ENCODE measurements around the gene NAPEPLD.
"Not testable (repeated sequence)": the region's sequence is repeated elsewhere in the genome, so short reads cannot be mapped to it uniquely, and the experiment has no call there.

Gene NAPEPLD

DNA sequence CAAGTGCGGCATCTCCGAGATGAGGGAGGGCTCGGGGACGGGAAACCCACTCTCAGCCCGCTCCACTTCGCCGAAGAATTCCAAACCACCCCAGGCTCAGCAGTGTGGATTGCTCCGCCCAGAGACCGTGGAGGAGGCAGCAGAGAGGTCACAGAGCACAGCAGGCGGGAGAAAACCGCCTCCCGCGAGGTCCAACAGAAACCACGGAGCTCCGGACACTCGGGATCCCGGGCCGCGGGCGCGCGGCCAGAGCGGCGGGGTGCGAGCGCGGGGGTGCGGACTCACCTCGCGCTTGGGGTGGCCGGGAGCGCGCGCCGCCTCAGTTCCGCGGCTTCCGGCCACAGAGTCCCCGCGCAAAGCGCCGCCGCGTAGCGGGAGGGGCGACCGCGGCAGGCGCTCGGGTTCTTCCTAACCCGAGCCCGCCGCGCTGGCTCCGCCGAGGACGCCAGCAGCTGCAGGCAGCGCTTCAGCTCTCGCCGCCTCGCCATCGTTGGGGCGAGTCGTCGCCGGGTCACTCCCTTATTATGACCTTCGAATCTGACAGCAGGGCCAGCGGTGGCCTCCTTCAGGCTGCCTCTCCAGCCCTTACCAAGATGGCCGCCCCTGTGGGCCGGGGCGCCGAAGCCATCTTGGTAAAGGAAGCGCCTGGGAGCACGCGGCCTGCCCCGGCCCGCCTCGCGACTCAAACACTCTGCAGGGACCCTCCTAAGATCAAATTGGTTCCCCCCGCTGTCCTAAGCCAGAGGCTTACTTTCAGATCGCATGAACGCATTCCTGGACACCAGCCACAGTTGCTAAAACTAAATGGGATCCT lies at the start of gene NAPEPLD:
Gene NAPEPLD, minus strand, starts transcription at position 106 of the 814 bp plus-strand sequence. CDS start 20,323 bp downstream, outside the sequence.
- DNase-seq (ENCODE audit: low read depth): peak; percentile 64

DNA sequence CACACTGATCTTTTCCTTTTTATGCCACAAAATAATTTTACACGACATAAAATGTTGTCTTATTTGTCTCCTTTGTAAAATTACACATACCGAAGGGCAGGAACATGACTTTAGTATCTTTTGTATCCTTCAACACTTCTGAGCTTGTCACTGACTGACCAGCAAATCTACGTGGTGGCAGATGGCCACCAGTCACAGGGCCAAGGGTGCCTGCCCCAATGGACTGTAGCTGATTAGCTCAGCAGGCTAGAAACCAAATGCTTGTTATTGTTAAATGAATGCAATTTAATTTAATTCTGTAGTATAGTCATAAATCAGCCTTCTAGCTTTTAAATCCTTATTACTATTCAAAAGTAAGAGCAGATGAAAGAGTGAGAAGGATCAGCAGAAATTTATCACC lies 49.2 kb upstream of the NAPEPLD start:
- not testable (repeated sequence) for DNase-seq (ENCODE audit: low read depth)

GRCh38 chr7:103195364-103195763 lies 46.5 kb upstream of the NAPEPLD start:
- DNase-seq (ENCODE audit: low read depth): not testable (repeated sequence)

DNA sequence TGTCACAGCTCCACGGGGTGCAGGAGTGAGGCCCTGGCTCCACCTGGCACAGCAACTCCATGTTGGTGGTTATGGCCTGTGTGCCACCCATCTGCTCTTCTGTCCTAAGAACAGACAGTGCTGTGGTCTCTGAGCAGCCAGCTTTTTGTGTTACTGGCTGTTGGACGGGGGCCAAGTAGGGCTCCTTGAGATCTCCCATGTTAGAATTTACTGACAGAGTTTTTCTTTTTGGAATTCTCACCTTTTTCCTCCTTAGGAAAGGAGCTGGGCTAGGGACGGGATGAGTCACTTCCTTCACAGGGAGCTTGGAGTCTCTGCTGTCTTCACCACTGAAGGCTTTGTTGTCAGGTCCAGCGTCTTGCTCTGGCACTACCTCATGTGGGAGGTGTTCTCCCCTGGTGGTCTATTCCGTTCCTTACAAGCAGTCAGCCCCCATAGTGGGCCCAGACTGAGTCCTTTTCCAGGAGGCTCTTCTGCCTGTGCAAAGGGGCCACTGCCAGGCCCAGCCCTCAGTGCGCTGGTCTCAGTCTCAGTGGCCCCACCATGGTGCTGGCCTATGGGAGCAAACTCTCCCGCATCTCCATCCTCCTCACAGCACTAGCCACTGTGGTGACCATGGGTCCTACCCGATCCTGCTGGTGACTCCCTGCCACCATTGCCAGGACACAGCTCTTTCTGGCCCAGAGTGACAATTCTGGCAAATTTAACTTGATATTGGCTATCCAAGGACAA lies 23.7 kb upstream of the NAPEPLD start:
- DNase-seq (ENCODE audit: low read depth): not testable (repeated sequence)

DNA sequence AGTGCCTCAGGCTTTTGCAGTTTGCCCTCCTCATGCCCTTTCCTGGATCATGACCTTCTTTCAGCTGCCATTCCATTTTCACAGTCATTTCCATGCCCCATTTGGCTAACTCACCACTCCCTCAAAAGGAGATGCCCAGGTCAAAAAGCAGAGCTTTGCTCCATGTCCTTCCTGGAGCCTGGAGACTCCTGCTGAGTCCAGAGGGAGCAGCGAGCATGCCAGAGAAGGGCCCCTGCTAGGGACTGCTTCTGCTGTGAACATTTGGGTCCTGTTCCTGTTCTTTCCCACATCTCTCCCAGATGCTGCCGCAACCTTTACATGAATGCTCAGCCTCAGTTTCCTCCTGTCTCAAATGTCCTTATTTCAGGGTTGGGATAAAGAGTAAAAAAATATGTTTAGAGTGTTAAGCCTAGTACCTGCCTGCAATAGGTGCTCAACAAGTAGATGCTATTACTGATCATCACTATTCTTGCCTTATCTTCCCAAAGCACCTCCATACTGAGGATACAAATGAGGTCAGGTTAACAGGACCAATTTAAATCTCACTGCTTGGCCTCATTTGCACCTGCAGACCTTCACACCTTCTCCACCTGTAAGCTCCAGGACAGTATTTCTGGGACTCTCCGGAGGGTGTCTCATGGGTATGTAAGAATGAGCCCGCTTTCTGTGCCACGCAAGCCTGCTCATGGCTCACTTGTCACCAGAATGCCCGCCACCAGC lies 23.0 kb upstream of the NAPEPLD start:
- not testable (repeated sequence) for DNase-seq (ENCODE audit: low read depth)

DNA sequence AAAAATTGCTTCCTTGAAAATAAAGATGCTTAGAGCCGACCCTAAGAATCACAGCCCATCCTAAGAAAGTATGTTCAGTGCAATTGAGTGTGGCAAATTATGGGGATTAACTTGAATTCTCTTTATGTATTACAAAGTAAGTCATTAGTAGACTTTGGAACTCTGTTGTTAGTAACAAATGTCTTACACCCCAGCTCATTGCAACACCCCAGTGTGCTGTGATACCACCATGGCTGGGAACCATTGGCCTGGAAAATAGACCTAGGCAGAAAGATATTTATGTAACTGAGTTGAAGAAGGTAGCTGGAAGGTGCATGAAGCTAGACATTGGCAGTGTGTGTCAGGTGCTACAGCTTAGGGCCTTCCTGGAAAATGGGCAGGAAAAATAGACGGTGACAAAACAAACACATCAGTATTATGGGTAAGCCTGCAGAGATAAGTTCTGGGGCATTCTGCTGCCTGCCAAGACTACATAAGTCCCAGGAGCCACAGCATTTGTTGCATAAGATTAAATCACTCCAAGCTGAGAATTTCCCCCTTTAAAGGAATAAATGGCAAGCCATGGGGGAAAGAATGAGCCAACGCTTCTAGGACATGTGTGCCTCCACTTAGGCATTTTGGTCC lies 18.1 kb upstream of the NAPEPLD start:
- DNase-seq (ENCODE audit: low read depth): not testable (repeated sequence)

DNA sequence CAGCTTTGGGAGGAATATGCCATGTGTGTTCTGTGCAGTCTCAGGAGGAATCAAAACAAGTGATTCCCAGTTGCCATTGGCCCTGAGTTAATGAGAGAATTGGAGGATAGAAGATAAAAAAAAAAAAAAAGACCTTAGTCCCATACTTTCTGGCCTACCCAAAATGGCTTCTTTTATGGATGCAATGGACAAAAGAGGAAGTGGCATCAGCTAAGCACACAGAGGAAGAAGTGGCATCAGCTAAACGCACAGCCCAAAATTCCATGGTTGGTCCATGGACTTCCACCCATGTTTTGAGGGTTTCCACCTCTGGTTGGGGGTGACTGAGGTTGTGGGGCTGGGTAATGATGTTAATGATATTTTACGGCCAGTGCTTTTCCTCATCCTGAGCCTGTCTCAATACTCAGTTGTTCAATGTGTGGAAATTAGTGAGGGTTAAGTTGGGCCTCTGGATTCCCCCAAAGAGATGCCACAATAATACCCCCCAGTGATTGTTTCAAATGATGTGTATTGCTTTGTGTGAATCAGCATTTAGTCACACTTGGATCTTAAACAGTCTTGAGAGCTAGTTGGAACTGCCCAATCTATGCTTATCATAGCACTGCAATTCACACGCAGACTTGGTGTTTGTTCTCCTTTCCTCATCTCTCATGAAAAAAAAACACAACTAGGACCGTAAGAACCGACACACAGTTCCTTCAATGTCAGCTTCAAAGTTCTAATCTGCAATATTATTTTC lies 14.4 kb upstream of the NAPEPLD start:
- DNase-seq (ENCODE audit: low read depth): not testable (repeated sequence)

DNA sequence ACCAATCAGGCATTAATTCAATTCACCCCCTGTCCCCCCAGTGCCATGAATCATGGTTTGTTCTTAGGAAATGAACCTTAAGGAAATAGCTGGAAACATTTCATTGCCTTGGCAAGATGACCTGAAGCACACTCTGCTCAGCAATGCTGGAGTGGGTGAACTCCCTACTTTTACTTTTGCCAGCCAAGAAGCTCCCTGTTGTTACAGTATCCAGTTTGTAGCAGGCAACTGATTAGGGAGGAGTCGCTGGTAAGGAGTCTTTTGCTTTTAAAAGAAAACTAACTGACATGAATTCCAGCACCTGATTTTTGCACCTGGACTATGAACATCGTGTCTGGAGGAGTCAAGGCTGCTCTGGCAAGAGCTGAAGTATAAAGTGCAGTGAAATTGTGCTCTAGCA lies 13.7 kb upstream of the NAPEPLD start:
- DNase-seq (ENCODE audit: low read depth): not testable (repeated sequence)

- DNase-seq (ENCODE audit: low read depth): not testable (repeated sequence)
Observed at GRCh38 chr7:103161998-103162616, 13.2 kb upstream of the NAPEPLD start.

DNA sequence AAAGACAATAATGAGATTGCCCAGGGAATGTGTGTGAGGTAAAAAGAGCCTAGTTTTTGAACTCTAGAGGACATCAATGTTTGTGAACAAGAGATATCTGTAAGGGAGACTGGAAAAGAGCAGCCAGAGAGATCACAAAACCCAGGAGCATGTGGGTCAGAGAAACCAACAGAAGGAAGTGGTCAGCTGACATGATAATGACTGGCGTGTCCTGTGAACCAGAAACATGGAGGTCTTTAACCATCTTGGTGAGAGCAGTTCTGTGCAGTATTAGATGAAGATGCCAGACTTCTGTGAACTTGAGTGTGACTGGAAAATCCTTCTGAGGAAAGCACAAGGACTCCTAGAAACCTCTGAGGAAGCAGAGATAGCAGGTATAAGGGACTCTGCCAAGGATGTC lies 10.2 kb upstream of the NAPEPLD start:
- DNase-seq (ENCODE audit: low read depth): not testable (repeated sequence)

GRCh38 chr7:103155331-103156024 lies 6.6 kb upstream of the NAPEPLD start:
- DNase-seq (ENCODE audit: low read depth): not testable (repeated sequence)

DNA sequence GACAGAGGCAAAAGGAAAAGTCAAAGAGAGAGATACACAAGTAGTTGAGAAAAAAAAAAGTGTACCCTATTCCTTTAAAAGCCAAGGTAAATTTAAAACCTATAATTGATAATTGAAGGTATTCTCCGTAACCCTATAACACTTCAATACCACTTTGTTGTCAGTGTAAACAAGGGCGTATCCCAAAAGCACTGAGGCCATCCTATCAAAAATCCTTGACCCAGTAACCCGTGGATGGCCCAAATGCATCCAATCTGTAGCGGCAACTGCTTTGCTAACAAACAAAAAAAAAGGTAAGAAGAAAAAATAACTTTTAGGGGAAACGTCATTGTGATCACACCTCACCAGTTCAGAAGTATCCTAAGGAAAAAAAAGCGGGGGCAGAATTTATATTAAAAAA lies 5.1 kb upstream of the NAPEPLD start:
- DNase-seq (ENCODE audit: low read depth): no peak

DNA sequence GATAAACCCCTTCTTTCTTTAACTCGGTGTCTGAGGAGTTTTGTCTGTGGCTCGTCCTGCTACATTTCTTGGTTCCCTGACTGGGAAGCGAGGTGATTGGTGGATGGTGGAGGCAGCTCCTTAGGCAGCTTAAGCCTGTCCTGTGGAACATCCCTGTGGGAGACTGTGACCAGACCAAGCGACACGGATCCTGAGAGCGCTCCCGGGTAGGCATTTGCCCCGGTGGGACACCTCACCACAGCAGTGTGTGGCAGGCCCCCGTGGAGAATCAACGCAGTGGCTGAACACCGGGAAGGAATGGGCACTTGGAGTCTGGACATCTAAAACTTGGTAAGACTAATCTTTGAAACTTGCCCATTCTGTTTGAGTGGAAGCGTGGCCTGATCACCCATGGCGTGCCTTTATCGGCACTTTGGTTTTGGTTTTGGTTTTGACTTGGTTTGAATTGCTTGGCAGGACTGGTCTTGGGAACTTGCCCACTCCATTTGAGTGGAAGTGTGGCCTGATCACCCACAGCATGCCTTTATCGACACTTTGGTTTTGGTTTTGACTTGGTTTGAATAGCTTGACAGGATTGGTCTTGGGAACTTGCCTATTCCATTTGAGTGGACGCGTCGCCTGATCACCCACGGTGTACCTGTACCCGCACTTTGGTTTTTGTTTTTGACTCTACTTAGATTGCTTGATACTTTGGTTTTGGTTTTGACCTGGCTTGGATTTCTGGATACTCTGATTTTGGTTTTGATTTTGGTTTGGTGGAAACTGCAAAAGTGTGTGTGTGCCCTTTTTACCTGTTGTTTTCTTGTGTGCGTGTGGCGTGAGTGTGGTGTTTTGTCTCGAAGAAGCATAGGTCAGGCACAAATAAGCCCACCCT lies 4.1 kb upstream of the NAPEPLD start:
- DNase-seq (ENCODE audit: low read depth): not testable (repeated sequence)

- not testable (repeated sequence) for DNase-seq (ENCODE audit: low read depth)
Observed at GRCh38 chr7:103151993-103152676, 3.2 kb upstream of the NAPEPLD start.

DNA sequence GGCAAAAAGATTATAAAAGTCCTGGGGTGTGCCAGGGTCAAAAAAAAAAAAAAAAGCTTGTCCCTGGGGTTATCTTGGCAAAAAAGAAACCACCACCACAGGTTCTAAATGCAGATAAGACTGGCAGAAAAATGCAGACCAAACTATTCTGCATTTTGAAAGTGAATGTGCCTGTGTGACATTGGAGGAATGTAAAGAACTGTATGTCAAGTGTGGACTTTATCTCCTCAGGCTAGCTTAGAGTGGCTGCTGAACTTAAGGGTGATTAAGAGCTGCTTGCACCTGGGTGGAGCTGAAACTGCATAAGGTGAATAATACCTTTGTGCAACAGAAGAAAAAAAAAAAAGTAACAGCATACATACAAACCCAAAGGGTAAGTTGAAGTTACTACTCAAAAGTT lies 1.3 kb upstream of the NAPEPLD start:
- no peak for DNase-seq (ENCODE audit: low read depth)

DNA sequence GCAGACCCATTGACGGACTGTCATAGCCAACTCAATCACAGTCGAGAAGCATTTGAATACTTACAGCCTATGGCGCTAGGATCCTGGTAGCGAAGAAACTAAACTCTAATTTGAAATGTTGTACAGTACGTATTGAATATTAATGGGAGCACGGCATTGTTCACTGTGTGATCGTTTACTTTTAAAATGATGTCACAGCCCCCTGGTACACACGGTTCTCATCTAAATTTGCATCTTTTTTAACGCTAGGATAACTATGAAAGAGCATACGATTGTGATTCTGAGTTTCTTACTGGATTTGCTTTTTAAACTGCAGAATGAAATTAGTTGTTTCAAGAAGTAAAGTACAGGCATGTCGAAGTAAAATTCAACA lies 895 bp upstream of the NAPEPLD start:
- no peak for DNase-seq (ENCODE audit: low read depth)

GRCh38 chr7:103148131-103148993 lies 537 bp downstream of the NAPEPLD start:
- no peak for DNase-seq (ENCODE audit: low read depth)

DNA sequence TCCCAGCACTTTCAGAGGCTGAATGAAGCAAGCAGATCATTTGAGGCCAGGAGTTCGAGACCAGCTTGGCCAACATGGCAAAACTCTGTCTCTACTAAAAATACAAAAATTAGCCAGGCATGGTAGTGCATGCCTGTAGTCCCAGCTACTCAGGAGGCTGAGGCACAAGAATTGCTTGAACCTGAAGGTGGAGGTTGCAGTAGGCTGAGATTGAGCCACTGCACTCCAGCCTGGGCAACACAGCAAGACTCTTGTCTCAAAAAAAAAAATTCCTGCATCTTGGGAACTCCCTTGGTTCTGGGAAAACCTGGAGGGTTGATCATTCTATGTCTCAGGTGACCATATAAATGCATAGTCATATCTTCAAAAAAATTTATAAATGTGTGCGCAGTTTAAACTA lies 4.1 kb downstream of the NAPEPLD start:
- DNase-seq (ENCODE audit: low read depth): not testable (repeated sequence)

All from stimulated activated CD8-positive, alpha-beta memory T cell treated with anti-CD3 and anti-CD28 coated beads, Interleukin-12 subunit alpha, Interleukin-12 subunit beta, amount 100 ng/mL, for 4 hours (primary cell).